GM21515 (cell line): ENCODE results near the gene TMEM238L.
"Not testable (repeated sequence)": the region's sequence is repeated elsewhere in the genome, so short reads cannot be mapped to it uniquely, and the experiment has no call there.

Experiments
- ATAC-seq: cut with Tn5 transposase; IDR thresholded peaks from one replicate; pipeline ENCODE4 v1.9.1; 2021; ENCODE audit not compliant: unreplicated experiment

Gene TMEM238L

DNA sequence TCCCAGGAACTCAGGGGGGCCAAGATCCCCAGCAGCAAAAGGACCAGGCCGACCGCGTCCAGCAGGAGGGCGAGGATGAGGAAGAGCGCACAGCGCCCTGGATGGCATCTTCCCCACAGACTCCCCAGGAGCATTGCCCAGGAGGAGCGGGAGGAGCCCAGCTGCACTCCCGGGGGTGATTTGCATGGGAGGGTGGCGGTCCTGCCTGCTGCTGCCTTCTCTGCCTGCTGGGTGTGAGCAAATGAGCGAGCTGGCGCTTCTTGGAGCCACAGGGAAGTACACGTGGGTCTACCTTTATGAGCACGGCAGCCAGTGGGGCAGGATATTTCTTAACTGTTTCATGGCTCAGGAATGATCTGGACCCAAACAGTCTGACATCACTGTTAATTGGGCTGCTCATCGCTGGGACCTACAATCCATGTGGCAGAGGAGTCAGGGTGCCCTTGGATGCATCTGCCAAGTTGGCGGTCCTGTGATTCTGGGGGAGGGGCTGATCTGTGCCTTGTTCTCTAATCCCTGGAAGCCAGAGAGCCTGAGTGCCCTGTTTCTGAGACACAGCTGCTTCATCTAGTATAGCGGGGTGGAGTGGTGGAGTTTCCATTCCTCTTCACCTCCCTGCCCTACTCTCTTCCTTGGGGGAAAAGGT is at the start of gene TMEM238L:
TMEM238L (minus strand) TSS at position 270 of the 646 bp plus-strand sequence; CDS start at position 134, 136 bp downstream.
- ATAC-seq, result no peak

DNA sequence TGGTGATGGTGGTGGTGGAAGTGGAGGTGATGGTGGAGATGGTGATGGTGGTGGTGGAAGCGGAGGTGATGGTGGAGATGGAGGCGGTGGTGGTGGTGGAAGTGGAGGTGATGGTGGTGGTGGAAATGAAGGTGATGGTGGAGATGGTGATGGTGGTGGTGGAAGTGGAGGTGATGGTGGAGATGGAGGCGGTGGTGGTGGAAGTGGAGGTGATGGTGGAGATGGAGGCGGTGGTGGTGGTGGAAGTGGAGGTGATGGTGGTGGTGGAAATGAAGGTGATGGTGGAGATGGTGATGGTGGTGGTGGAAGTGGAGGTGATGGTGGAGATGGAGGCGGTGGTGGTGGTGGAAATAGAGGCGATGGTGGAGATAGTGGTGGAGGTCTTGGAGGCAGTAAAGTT is 42.7 kb upstream of the TMEM238L start:
- not testable (repeated sequence) for ATAC-seq

GRCh38 chr17:10845388-10845751 is 41.5 kb upstream of the TMEM238L start:
- no peak for ATAC-seq

DNA sequence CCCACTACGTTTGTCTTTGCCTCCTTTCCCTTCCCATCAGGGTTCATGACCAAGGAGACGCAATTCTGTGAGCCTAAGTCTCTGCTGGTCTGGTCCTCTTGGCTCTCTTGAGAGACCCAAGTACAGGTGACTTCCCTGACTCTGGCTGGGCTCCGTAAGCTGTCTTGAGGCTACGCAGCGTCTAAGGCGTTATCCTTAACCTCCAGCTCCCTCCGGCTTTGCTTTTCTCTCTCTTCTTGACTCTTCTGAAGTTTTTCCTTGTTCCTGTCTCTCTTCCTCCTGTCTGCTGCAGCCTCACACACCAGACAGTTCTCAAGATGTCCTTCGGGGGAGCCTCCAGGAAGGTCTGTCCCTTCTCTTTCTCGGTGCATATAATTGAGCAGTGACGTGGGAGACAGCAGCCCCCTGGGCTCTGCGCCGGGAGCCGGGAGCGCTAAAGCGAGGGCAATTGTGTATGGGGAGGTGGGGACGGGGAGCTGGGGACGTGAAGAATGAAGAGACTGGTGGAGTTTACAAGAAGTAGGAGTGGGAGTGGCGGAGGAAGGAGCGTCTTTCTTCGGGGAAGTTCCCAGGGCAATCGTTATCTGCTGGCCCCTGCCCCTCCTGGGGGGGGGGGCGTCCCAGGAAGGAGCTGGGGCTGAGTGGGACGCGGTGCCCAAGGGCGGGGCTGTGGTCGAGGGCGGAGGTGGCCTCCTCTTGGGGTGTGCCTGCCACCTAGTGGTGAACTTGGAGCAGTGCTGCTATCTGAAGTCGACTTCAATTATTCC is 40.9 kb upstream of the TMEM238L start:
- peak; percentile 83 for ATAC-seq

- ATAC-seq, result no peak
Measured at GRCh38 chr17:10843811-10844210, 39.9 kb upstream of the TMEM238L start.

GRCh38 chr17:10842658-10843057 is 38.8 kb upstream of the TMEM238L start:
- no peak for ATAC-seq

DNA sequence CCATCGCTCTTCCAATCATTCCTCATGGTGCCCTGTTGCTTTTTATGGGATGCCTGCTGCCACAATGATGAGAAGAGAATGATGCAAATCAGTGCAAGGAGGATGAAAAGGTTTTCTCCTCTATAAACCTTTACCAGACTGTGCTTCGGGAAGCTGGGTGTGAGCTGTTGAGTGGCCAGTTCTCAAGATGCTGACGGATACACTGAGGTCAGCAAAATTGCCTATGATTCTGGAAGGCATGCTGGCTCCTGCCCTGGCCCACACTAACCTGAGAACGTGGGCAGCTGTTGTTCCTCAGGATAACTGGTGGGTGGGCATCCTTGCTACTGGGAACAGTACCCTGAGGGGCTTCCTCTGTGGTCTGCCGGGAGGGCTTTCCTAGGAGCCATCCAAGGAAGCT is 34.8 kb upstream of the TMEM238L start:
- no peak for ATAC-seq

DNA sequence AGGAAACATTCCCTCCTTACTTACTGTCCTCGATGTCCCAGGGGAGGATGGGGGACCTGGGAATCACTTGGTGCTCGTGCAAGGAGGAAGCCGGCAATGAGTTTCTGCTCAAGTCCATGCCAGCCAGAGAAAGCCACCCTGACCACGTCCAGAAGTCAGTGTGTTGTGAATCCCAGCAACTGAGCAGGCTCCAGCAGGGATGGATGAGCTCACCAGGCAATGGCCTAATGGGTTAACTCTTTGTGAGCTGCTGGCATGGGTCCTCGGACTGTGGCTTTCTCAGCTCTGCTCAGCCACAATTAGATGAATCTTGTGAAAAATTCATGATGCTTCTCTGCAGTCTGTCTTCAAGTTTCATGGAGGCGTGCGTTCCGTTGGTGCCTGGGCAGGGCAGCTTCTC is 34.0 kb upstream of the TMEM238L start, which contains the start of gene PIRT:
PIRT (minus strand) TSS at position 167 of the 400 bp plus-strand sequence. CDS start 12,442 bp downstream, outside the sequence.
- no peak for ATAC-seq

DNA sequence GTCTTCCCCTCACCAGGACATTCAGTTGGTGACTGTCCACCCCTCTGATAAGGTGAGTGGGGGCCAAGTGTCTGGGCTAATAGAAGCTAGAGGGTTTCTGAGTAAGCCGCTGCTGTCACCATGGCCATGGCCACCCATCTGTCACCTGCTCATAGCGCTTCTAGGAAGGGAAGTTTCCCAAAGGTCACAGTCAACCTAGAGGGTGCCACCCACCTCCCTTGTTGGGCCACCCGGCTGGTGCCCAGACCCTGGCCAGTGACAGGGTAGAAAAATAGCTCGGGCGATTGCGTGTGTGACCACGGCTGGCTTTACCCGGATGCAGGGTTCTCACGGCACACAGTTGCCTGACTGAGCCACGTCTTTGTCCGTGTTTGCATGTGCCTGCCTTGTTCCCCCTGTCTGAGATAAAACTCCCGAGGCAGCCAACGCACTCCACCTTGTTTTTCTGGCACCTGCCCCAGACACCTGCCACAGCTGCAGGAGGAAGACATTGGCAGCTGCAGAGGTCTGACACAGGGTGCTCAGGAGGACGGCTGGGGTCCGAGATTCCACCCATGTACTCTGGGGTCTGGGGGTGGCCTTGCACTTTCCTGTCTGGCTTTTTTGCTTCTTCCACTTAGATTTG is 33.2 kb upstream of the TMEM238L start:
- ATAC-seq, result no peak

DNA sequence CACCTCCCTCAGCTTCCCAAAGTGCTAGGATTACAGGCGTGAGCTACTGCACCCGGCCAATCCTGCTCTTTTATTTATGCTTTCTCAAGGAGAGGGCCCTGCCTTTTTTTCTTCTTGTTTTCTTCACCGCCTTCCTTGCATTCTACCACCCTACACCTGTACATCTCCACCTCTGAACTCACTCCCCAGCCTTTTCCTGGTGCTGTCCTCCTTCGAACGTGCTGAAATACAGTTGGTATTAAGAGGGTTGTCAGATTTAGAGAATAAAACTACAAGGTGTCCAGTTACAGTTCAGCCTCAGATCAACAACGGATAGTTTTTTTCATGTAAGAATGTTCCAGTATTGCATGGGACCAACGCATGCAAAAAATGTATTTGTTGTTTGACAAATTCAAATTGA is 32.2 kb upstream of the TMEM238L start:
- no peak for ATAC-seq

GRCh38 chr17:10831696-10832095 is 27.8 kb upstream of the TMEM238L start:
- no peak for ATAC-seq

- ATAC-seq, result no peak
Measured at GRCh38 chr17:10827898-10828552, 24.1 kb upstream of the TMEM238L start.

DNA sequence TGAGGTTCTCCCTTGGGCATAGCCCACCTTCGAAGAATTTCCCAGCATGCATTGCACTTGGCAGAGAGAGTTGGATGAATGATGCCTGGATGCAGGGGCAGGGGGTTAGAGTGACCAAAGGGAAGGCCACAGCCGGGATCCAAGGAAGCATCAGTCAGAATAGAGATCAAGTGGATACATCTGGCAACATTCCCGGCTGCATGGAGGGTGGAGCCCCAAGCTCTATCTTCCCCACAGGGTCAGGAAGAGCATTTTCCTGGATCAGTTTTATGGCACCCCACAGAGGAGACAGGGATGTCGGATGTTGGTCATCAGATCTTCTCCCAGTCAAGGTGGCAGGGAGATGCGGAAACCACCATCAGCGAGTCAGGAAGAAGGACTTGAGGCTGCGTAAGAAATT is 21.0 kb upstream of the TMEM238L start:
- ATAC-seq, result no peak

GRCh38 chr17:10821770-10822169 is 17.9 kb upstream of the TMEM238L start:
- ATAC-seq, result no peak

DNA sequence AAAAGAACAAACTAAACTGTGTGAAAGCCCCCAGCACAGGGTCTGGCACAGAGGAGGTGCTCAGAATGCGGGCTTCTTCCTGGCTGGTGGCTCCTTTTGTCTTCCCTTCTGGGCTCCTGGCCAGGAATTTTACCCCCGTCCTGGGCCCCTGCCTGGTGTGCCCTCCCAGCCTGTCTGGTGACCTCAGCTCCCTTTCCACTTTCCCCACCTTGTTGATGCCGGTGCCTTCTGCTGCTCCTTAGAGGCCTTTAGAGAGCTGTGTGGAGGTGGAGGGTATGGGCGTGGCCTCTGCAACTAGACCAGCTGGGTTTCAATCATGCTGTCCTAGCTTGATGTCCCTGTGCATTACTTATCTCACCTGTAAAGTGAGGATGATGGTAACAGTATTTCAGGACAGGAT is 17.2 kb upstream of the TMEM238L start:
- no peak for ATAC-seq

DNA sequence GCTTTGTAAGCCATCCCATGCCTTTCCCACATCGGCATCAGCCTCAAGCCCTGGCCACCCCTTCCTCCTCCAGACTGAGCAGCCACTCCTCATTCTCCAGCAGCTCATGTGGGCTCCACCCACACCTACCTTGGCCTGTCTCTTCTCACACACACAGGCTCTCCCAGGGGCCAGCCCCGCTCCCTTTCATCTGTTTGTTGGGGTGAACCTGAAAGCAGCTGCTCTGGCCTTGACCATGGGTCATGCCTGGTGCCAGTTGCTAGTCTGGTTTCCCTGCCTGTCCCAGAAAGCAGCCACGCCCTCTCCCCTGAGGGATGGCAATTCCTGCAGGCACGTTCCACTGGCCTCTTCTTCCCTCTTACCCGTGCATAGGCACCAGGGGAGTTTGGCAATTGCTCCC is 11.4 kb upstream of the TMEM238L start:
- no peak for ATAC-seq

DNA sequence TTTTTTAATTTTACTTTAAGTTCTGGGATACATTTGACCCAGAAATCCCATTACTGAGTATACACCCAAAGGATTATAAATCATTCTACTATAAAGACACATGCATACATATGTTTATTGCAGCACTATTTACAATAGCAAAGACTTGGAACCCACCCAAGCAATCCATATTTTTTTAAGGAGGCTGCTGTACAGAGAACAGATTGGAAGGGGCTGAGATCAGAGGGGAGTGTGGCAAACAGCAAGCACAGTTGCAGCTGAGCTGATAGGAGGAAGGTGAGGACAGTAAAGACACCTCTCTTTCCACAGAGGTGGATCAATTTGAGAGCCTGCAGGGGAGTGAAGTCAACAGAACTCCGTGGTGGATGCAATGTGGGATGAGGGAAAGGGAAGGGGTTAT is 10.2 kb upstream of the TMEM238L start:
- no peak for ATAC-seq

DNA sequence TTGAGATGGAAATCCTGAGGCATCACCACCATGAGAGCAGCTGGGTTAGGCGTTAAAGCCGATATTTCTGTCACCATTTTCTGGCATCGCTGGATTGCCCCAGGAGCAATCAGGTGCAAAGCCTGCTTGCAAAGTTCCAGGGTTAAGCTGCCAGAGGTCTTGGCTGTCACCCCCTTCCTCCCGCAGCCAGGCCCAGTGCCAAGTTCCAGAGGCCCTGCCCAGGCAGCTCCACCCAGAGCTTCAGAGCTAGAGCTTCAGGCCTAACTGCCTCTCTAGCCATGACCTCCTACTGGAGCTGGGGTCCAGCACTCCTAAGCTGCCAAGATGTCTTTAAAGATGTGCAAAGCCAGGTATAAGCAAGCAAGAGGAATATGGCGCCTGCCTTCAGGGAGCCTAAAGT is 8.8 kb upstream of the TMEM238L start:
- no peak for ATAC-seq

GRCh38 chr17:10809605-10810004 is 5.7 kb upstream of the TMEM238L start:
- ATAC-seq, result no peak

GRCh38 chr17:10807704-10808128 is 3.8 kb upstream of the TMEM238L start:
- ATAC-seq, result no peak

GRCh38 chr17:10806545-10807262 is 2.8 kb upstream of the TMEM238L start:
- no peak for ATAC-seq
